ENCODE measurements around the gene SMIM30. TPM values are rescaled to one million over a fixed set of nuclear protein-coding genes. Genes with fewer than 3 reads are reported as not detected.

Gene SMIM30
- polyA plus RNA-seq, 1 experiment = 82.8 TPM

GRCh38 chr7:113078331-113078730 is 40.0 kb downstream of the SMIM30 start:
- DNase-seq (ENCODE audit: low read depth, low spot score) = no peak
- H3K4me3 ChIP-seq (ENCODE audit: low read depth, low read length) = no peak overlapping the region
- no peaks in the 10 kb centered on the region for H3K27me3 ChIP-seq (ENCODE audit: control insufficient read depth, insufficient read depth, low read length)
- ChIA-PET POLR2A (no interaction called here), CTCF (interaction anchor here (0.6 kb wide), 3 partner anchors 65 to 315 kb away, joined by 3 to 6 read pairs (median 6); no protein-coding TSS in a partner anchor)
- no peak for TF ChIP-seq CTCF (IDR thresholded peaks at IDR 0.05; ENCODE audit: low read depth, low read length)
- H3K9me3 ChIP-seq (ENCODE audit: control insufficient read depth, insufficient read depth, low read length) = no peaks in the 10 kb centered on the region
- no peak overlapping the region for H3K27ac ChIP-seq (ENCODE audit: low read depth, low read length)

DNA sequence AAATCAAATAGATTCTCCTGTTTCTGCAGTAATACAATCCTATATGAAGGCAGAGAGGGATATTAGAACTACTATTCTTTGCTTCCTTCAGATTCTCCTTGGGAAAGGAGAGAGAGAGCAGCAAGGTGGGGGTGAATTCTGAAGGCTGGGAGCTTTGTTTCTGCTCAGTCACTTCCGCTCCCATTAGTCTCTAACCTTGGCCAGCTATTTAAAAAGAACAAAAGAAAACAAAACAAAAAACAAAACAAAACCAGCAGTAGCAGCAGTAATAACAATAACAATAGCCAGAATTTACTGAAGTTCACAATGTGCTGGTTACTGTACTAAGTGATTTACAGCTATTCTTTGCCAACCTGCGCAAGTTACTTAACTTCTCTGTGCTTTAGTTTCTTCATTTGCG is 41.7 kb downstream of the SMIM30 start:
- CTCF ChIA-PET = interaction anchor here (0.9 to 1.8 kb wide), 2 partner anchors 83 to 345 kb away, joined by 3 to 5 read pairs; no protein-coding TSS in a partner anchor
- Histone ChIP-seq H3K4me3 (ENCODE audit: low read depth, low read length) (no peak overlapping the region), H3K27me3 (ENCODE audit: control insufficient read depth, insufficient read depth, low read length) (no peaks in the 10 kb centered on the region), H3K9me3 (ENCODE audit: control insufficient read depth, insufficient read depth, low read length) (no peaks in the 10 kb centered on the region), H3K27ac (ENCODE audit: low read depth, low read length) (no peak overlapping the region)
- no peak for TF ChIP-seq CTCF (IDR thresholded peaks at IDR 0.05; ENCODE audit: low read depth, low read length)
- DNase-seq (ENCODE audit: low read depth, low spot score) = no peak
- POLR2A ChIA-PET = no interaction called here

DNA sequence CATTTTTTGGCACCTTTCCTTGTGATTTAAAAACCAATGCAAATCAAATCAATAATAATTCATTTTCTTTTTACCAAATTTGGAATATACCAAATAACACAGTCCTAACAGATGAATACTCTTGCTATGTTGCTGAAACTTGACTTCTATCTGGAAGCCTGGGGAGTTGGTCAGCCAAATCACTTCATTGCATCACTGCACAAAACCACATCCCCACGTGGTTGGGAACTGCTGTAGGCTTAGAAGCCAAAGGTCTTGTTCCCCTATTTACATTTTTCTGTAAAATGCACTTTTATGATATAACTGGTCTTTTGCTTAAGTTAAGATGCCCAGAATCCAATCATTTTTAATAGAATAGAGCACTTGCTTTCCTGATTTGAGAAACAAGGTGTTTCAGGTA is 46.9 kb downstream of the SMIM30 start:
- Histone ChIP-seq H3K9me3 (ENCODE audit: control insufficient read depth, insufficient read depth, low read length) (no peaks in the 10 kb centered on the region), H3K4me3 (ENCODE audit: low read depth, low read length) (no peak overlapping the region), H3K27ac (ENCODE audit: low read depth, low read length) (no peak overlapping the region), H3K27me3 (ENCODE audit: control insufficient read depth, insufficient read depth, low read length) (no peaks in the 10 kb centered on the region)
- ChIA-PET CTCF (interaction anchor here (0.6 kb wide), 1 partner anchor 522 kb away, joined by 3 read pairs; no protein-coding TSS in a partner anchor), POLR2A (no interaction called here)
- no peak for DNase-seq (ENCODE audit: low read depth, low spot score)
- no peak for TF ChIP-seq CTCF (IDR thresholded peaks at IDR 0.05; ENCODE audit: low read depth, low read length)

Other genes starting within 250 kb of the SMIM30 start
- 5.0 and 6.6 TPM in 2 replicates for gene GPR85, start 31.7 kb downstream of the SMIM30 start, polyA plus RNA-seq (2011; rRNA removed)